OCI-LY7 (cell line): ENCODE results near the gene ASB13. TPM values are rescaled to one million over a fixed set of nuclear protein-coding genes. Genes with fewer than 3 reads are reported as not detected.

ENCODE experiments used
- BruUV-seq: library from RNA; stranded (reverse); fragments of 400-500 nt; replicated peaks from 2 replicates; lab custom pipeline; 2021; lab: Mats Ljungman, UMichigan
- CTCF ChIA-PET: fragments of 300-600 bp; sonication (Branson Sonifier 250); formaldehyde crosslinking; loops from one replicate; lab custom pipeline; 2022; ENCODE audit warnings: antibody characterized with exemption; ENCODE audit not compliant: unreplicated experiment; lab: Charles Lee
- POLR2A ChIA-PET: fragments of 300-600 bp; sonication (Branson Sonifier 250); formaldehyde crosslinking; loops from one replicate; lab custom pipeline; 2022; ENCODE audit warnings: antibody characterized with exemption; lab: Charles Lee
- DNase-seq: peaks from one replicate; pipeline ENCODE4 v3.0.0-alpha.2; 2015; ENCODE audit warnings: low spot score
- H2AFZ ChIP-seq: fragments of 200-600 bp; sonication (generic), shearing (Covaris generic); 2 replicates; pipeline ENCODE4 v1.6.1; 2014; ENCODE audit warnings: mild to moderate bottlenecking, antibody characterized with exemption, low read length, moderate library complexity
- H3K27ac ChIP-seq: fragments of 200-600 bp; sonication (generic); 2 replicates; pipeline ENCODE4 v1.5.1; 2014; ENCODE audit warnings: mixed run types, low read depth, mild to moderate bottlenecking, moderate library complexity, low read length, inconsistent platforms; ENCODE audit not compliant: poor library complexity, severe bottlenecking
- H3K36me3 ChIP-seq: fragments of 200-600 bp; sonication (generic); 2 replicates; pipeline ENCODE4 v1.6.1; 2014; ENCODE audit warnings: mild to moderate bottlenecking, antibody characterized with exemption, low read length, moderate library complexity, mixed read lengths; ENCODE audit not compliant: insufficient read depth
- H3K4me1 ChIP-seq: fragments of 200-600 bp; sonication (generic); 2 replicates; pipeline ENCODE4 v1.5.1; 2014; ENCODE audit warnings: mild to moderate bottlenecking, low read length; ENCODE audit not compliant: insufficient read depth, poor library complexity, severe bottlenecking
- H3K4me2 ChIP-seq: fragments of 200-600 bp; sonication (generic); 2 replicates; pipeline ENCODE4 v1.6.1; 2014; ENCODE audit warnings: mild to moderate bottlenecking, low read length
- H3K4me3 ChIP-seq: fragments of 200-600 bp; sonication (generic); 2 replicates; pipeline ENCODE4 v1.5.1; 2014; ENCODE audit warnings: mild to moderate bottlenecking, low read depth, low read length; ENCODE audit not compliant: poor library complexity, severe bottlenecking
- H3K79me2 ChIP-seq: fragments of 200-600 bp; sonication (generic); 2 replicates; pipeline ENCODE4 v1.6.1; 2016; ENCODE audit warnings: low read depth, mild to moderate bottlenecking, low read length, moderate library complexity, mixed read lengths; ENCODE audit not compliant: insufficient read depth
- H3K9me2 ChIP-seq: fragments of 200-600 bp; sonication (generic); 2 replicates; pipeline ENCODE4 v1.6.1; 2016; ENCODE audit warnings: mild to moderate bottlenecking, low read length, mixed read lengths; ENCODE audit not compliant: insufficient read depth
- H3K9me3 ChIP-seq: fragments of 200-600 bp; sonication (generic); 2 replicates; pipeline ENCODE4 v1.6.1; 2014; ENCODE audit warnings: mild to moderate bottlenecking, mixed run types, low read length, mixed read lengths
- H4K20me1 ChIP-seq: fragments of 200-600 bp; sonication (generic); 2 replicates; pipeline ENCODE4 v1.6.1; 2014; ENCODE audit warnings: mild to moderate bottlenecking, antibody characterized with exemption, low read length, moderate library complexity, mixed read lengths; ENCODE audit not compliant: insufficient read depth
- CTCF ChIP-seq: fragments of 200-600 bp; sonication (generic); conservative IDR thresholded peaks from 2 replicates; pipeline ENCODE4 v1.5.1; 2014; ENCODE audit warnings: mild to moderate bottlenecking, antibody characterized with exemption, low read length, moderate library complexity, mixed read lengths
- EZH2phosphoT487 ChIP-seq: fragments of 200-600 bp; sonication (generic); IDR thresholded peaks from 2 replicates; pipeline ENCODE4 v1.6.1; 2018; ENCODE audit warnings: low read depth, borderline replicate concordance, mild to moderate bottlenecking, mixed run types, antibody characterized with exemption, low read length, moderate library complexity, mixed read lengths
- intact Hi-C: fragments of 100-400 bp; cut with micrococcal nuclease; formaldehyde crosslinking; loops from one replicate; pipeline ENCODE4 v1.10.0; 2022; ENCODE audit not compliant: unreplicated experiment
- total RNA-seq, 2 experiments: library from RNA; depleted of rRNA in 1 of 2; stranded (reverse); fragments of >200 nt in 1 of 2; shearing (Covaris generic) in 1 of 2; gene quantifications; 2 replicates each; pipeline ENCODE4 v1.2.3, GENCODE V29; 2014 to 2022

Gene ASB13
- total RNA-seq, 2 experiments from 2014 or later: 25.6 to 108 TPM

GRCh38 chr10:5629303-5630111 is 36.9 kb downstream of the ASB13 start:
- Histone ChIP-seq H3K36me3 (no peaks in the 10 kb centered on the region), H3K9me3 (no peaks in the 10 kb centered on the region), H3K4me3 (no peak overlapping the region), H3K4me1 (peaks cover 23% of the 10 kb centered on the region), H3K79me2 (no peaks in the 10 kb centered on the region), H3K9me2 (no peaks in the 10 kb centered on the region), H4K20me1 (no peaks in the 10 kb centered on the region), H2AFZ (peak overlapping the region; percentile 48; the same call in 1 of the 2 replicates), H3K27ac (no peak overlapping the region), H3K4me2 (peak overlapping the region; percentile 47)
- no peak for TF ChIP-seq EZH2phosphoT487
- peak; percentile 99 for TF ChIP-seq CTCF
- intact Hi-C loops: loop anchor here (1.0 to 5.0 kb wide), 5 partner anchors 26 to 133 kb away; no protein-coding TSS in a partner anchor
- no TSS peak for BruUV-seq
- peak; percentile 89 for DNase-seq
- ChIA-PET POLR2A (interaction anchor here (0.7 to 1.8 kb wide), 7 partner anchors 26 to 193 kb away, joined by 3 to 6 read pairs (median 3); no protein-coding TSS in a partner anchor), CTCF (interaction anchor here (0.8 to 1.0 kb wide), 3 partner anchors 88 to 181 kb away, joined by 3 to 5 read pairs (median 4); no protein-coding TSS in a partner anchor)

GRCh38 chr10:5628451-5629302 is 37.7 kb downstream of the ASB13 start:
- no peaks in the 10 kb centered on the region for H3K36me3 ChIP-seq
- no peak overlapping the region for H3K4me3 ChIP-seq
- CTCF ChIA-PET: interaction anchor here (0.8 kb wide), 1 partner anchor 113 kb away, joined by 3 read pairs; no protein-coding TSS in a partner anchor
- peaks cover 24% of the 10 kb centered on the region for H3K4me1 ChIP-seq
- BruUV-seq: no TSS peak
- no peak overlapping the region for H3K27ac ChIP-seq
- no peak for TF ChIP-seq EZH2phosphoT487
- TF ChIP-seq CTCF: no peak
- no peaks in the 10 kb centered on the region for H3K9me2 ChIP-seq
- H4K20me1 ChIP-seq: no peaks in the 10 kb centered on the region
- intact Hi-C loops: loop anchor here (1.0 to 5.0 kb wide), 4 partner anchors 27 to 134 kb away; no protein-coding TSS in a partner anchor
- no peaks in the 10 kb centered on the region for H3K79me2 ChIP-seq
- H2AFZ ChIP-seq: peak overlapping the region; percentile 48
- POLR2A ChIA-PET: interaction anchor here (0.7 to 1.8 kb wide), 6 partner anchors 27 to 192 kb away, joined by 3 to 6 read pairs (median 4); no protein-coding TSS in a partner anchor
- no peaks in the 10 kb centered on the region for H3K9me3 ChIP-seq
- DNase-seq: peak; percentile 48
- peak overlapping the region; percentile 47 for H3K4me2 ChIP-seq
